Measurements from ENCODE around the gene SCTR.
A peak's percentile ranks its signal among the peaks of the same experiment; 100 is the strongest.

DNA sequence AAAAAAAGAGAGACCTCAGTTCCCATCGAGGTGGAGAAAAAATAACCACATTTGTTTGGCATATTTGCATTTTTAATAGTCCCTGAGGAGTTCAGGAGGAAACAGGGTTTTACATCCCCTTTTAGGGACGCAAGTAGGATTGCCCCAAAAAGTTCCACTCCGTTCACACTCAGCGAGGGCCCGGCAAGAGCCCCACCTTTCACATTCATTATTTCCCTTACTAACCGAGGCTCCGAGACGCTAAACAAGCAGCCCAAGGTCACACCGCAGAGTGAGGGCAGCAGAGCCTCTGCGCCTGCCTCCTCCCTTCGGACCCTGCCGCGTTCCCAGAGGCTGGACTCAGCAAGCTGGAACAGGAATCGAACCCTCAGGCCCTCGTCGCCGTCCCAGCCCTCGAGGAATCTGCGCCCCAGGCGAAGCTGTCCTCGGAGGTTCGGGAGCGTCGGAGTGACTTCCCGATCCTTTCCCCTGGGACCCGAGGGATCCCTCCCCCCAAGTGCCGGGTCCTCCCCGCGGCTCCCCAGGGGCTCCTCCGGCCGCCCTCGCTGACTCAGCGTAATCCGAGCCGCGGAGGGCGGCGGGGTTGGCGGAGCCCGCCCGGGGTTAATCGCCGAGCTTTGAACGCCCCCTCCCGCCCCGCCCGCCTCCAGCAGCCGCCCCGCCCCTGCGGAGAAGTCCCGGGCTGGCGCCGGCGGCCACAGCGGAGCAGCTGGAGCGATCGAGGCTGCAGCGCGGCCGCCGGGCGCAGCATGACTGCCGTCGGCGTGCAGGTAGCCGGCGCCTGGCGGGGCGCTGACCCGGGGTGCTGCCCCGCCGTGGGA is 92.9 kb downstream of the SCTR start, which contains the start of gene TMEM37:
- peak; percentile 12; the same call in 1 of the 2 replicates for TF ChIP-seq ZNF263 (CRISPR knock-in tag; IDR thresholded peaks at IDR 0.05; ENCODE audit: low read depth)
- TF ChIP-seq MXD4 (CRISPR knock-in tag; IDR thresholded peaks at IDR 0.05; ENCODE audit: borderline replicate concordance) = no peak
- TF ChIP-seq, protein P1, sequence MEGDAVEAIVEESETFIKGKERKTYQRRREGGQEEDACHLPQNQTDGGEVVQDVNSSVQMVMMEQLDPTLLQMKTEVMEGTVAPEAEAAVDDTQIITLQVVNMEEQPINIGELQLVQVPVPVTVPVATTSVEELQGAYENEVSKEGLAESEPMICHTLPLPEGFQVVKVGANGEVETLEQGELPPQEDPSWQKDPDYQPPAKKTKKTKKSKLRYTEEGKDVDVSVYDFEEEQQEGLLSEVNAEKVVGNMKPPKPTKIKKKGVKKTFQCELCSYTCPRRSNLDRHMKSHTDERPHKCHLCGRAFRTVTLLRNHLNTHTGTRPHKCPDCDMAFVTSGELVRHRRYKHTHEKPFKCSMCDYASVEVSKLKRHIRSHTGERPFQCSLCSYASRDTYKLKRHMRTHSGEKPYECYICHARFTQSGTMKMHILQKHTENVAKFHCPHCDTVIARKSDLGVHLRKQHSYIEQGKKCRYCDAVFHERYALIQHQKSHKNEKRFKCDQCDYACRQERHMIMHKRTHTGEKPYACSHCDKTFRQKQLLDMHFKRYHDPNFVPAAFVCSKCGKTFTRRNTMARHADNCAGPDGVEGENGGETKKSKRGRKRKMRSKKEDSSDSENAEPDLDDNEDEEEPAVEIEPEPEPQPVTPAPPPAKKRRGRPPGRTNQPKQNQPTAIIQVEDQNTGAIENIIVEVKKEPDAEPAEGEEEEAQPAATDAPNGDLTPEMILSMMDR (IDR thresholded peaks at IDR 0.05) = no peak
- TF ChIP-seq CBFB (CRISPR knock-in tag; IDR thresholded peaks at IDR 0.05; ENCODE audit: low read depth) = no peak
